ENCODE data around the gene KIR2DL3.
"Not testable (repeated sequence)": the region's sequence is repeated elsewhere in the genome, so short reads cannot be mapped to it uniquely, and the experiment has no call there.

GRCh38 chr19:54772666-54773065 lies 34.4 kb downstream of the KIR2DL3 start:
- not testable (repeated sequence) for TF ChIP-seq UBTF (CRISPR knock-in tag; IDR thresholded peaks at IDR 0.05); ZSCAN29 (CRISPR knock-in tag; conservative IDR thresholded peaks at IDR 0.05); MTA3 (CRISPR knock-in tag; IDR thresholded peaks at IDR 0.05); POLR2AphosphoS2 (IDR thresholded peaks at IDR 0.05; ENCODE audit: low read depth, low read length); U2AF1 (optimal IDR thresholded peaks at IDR 0.05; ENCODE audit: low read depth, low read length); SP1 (IDR thresholded peaks at IDR 0.05); SP1 (CRISPR knock-in tag; IDR thresholded peaks at IDR 0.05); RAD21 (CRISPR knock-in tag; IDR thresholded peaks at IDR 0.05); FOXA3 (CRISPR knock-in tag; IDR thresholded peaks at IDR 0.05); ZNF550 (CRISPR knock-in tag; IDR thresholded peaks at IDR 0.05; ENCODE audit: borderline replicate concordance)
- TF ChIP-seq, protein P1, sequence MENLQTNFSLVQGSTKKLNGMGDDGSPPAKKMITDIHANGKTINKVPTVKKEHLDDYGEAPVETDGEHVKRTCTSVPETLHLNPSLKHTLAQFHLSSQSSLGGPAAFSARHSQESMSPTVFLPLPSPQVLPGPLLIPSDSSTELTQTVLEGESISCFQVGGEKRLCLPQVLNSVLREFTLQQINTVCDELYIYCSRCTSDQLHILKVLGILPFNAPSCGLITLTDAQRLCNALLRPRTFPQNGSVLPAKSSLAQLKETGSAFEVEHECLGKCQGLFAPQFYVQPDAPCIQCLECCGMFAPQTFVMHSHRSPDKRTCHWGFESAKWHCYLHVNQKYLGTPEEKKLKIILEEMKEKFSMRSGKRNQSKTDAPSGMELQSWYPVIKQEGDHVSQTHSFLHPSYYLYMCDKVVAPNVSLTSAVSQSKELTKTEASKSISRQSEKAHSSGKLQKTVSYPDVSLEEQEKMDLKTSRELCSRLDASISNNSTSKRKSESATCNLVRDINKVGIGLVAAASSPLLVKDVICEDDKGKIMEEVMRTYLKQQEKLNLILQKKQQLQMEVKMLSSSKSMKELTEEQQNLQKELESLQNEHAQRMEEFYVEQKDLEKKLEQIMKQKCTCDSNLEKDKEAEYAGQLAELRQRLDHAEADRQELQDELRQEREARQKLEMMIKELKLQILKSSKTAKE (CRISPR knock-in tag; IDR thresholded peaks at IDR 0.05; ENCODE audit: borderline replicate concordance): not testable (repeated sequence)
- TF ChIP-seq, protein P2, sequence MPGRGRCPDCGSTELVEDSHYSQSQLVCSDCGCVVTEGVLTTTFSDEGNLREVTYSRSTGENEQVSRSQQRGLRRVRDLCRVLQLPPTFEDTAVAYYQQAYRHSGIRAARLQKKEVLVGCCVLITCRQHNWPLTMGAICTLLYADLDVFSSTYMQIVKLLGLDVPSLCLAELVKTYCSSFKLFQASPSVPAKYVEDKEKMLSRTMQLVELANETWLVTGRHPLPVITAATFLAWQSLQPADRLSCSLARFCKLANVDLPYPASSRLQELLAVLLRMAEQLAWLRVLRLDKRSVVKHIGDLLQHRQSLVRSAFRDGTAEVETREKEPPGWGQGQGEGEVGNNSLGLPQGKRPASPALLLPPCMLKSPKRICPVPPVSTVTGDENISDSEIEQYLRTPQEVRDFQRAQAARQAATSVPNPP (CRISPR knock-in tag; IDR thresholded peaks at IDR 0.05): not testable (repeated sequence)
- TF ChIP-seq, protein P3, sequence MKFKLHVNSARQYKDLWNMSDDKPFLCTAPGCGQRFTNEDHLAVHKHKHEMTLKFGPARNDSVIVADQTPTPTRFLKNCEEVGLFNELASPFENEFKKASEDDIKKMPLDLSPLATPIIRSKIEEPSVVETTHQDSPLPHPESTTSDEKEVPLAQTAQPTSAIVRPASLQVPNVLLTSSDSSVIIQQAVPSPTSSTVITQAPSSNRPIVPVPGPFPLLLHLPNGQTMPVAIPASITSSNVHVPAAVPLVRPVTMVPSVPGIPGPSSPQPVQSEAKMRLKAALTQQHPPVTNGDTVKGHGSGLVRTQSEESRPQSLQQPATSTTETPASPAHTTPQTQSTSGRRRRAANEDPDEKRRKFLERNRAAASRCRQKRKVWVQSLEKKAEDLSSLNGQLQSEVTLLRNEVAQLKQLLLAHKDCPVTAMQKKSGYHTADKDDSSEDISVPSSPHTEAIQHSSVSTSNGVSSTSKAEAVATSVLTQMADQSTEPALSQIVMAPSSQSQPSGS (CRISPR knock-in tag; IDR thresholded peaks at IDR 0.05): not testable (repeated sequence)
- TF ChIP-seq, protein P4, sequence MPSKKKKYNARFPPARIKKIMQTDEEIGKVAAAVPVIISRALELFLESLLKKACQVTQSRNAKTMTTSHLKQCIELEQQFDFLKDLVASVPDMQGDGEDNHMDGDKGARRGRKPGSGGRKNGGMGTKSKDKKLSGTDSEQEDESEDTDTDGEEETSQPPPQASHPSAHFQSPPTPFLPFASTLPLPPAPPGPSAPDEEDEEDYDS (CRISPR knock-in tag; IDR thresholded peaks at IDR 0.05): not testable (repeated sequence)

Data from HepG2 (cell line).